ENCODE data around the gene UBR1. TPM values are rescaled to one million over a fixed set of nuclear protein-coding genes. Genes with fewer than 3 reads are reported as not detected.
A peak's percentile ranks its signal among the peaks of the same experiment; 100 is the strongest.

Gene UBR1
- total RNA-seq = 10 to 100 TPM; 27.3 to 29.2 TPM

GRCh38 chr15:43105778-43106485 lies at the start of gene UBR1:
TSS of gene UBR1 (minus strand) at chr15:43106038. CDS start at chr15:43106022, 16 bp downstream.
- no peaks in the 10 kb centered on the region for H3K9me3 Mint-ChIP-seq
- peaks cover 39% of the 10 kb centered on the region for H3K4me1 Mint-ChIP-seq (ENCODE audit: low read depth)
- CTCF ChIA-PET = interaction anchor here (1.0 to 1.1 kb wide), 2 partner anchors 17 to 26 kb away, joined by 3 to 7 read pairs; no protein-coding TSS in a partner anchor
- H3K4me3 Mint-ChIP-seq = peak within 1 kb of the TSS; percentile 91
- intact Hi-C loops (cut with micrococcal nuclease) = no loop called here
- H3K27me3 Mint-ChIP-seq = no peaks in the 10 kb centered on the region
- ATAC-seq (peak; percentile 94), DNase-seq (peak; percentile 96)
- POLR2A ChIA-PET = interaction anchor here (0.7 to 1.4 kb wide), 6 partner anchors 9 to 266 kb away, joined by 3 to 6 read pairs (median 4); partner anchors contain the start of gene TMEM62
- H3K36me3 Mint-ChIP-seq (ENCODE audit: low read depth) = peaks cover 28% of the 10 kb centered on the region
- peak within 1 kb of the TSS; percentile 99 for H3K27ac Mint-ChIP-seq
- no peak for TF ChIP-seq CTCF (IDR thresholded peaks at IDR 0.05)

GRCh38 chr15:43153269-43153668 lies 47.4 kb upstream of the UBR1 start:
- intact Hi-C loops (cut with micrococcal nuclease) = no loop called here

GRCh38 chr15:43151688-43152087 lies 45.9 kb upstream of the UBR1 start:
- no peak for DNase-seq
- intact Hi-C loops (cut with micrococcal nuclease) = no loop called here
- Mint-ChIP-seq H3K27me3 (no peaks in the 10 kb centered on the region), H3K27ac (no peak overlapping the region), H3K4me1 (ENCODE audit: low read depth) (peaks cover 8% of the 10 kb centered on the region), H3K4me3 (no peak overlapping the region), H3K36me3 (ENCODE audit: low read depth) (peaks cover 28% of the 10 kb centered on the region), H3K9me3 (no peaks in the 10 kb centered on the region)
- CTCF ChIA-PET = interaction anchor here (0.9 kb wide), 1 partner anchor 19 kb away, joined by 3 read pairs; no protein-coding TSS in a partner anchor
- ATAC-seq = peak; percentile 27
- no peak for TF ChIP-seq CTCF (IDR thresholded peaks at IDR 0.05)
- POLR2A ChIA-PET = no interaction called here

More at GRCh38 chr15:43153269-43153668, 47.4 kb upstream of the UBR1 start:
- POLR2A ChIA-PET = no interaction called here
- H3K27me3 Mint-ChIP-seq = no peaks in the 10 kb centered on the region
- H3K36me3 Mint-ChIP-seq (ENCODE audit: low read depth) = peaks cover 32% of the 10 kb centered on the region
- peaks cover 8% of the 10 kb centered on the region for H3K4me1 Mint-ChIP-seq (ENCODE audit: low read depth)
- DNase-seq (no peak), ATAC-seq (no peak)
- CTCF ChIA-PET = no interaction called here
- TF ChIP-seq CTCF (IDR thresholded peaks at IDR 0.05) = no peak
- H3K27ac Mint-ChIP-seq = no peak overlapping the region
- H3K4me3 Mint-ChIP-seq = no peak overlapping the region
- no peaks in the 10 kb centered on the region for H3K9me3 Mint-ChIP-seq

GRCh38 chr15:43150191-43150929 lies 44.5 kb upstream of the UBR1 start:
- DNase-seq = no peak
- Mint-ChIP-seq H3K27me3 (no peaks in the 10 kb centered on the region), H3K27ac (no peak overlapping the region), H3K4me1 (ENCODE audit: low read depth) (peaks cover 8% of the 10 kb centered on the region), H3K36me3 (ENCODE audit: low read depth) (peaks cover 27% of the 10 kb centered on the region), H3K4me3 (no peak overlapping the region), H3K9me3 (no peaks in the 10 kb centered on the region)
- TF ChIP-seq CTCF (IDR thresholded peaks at IDR 0.05) = no peak
- ChIA-PET POLR2A (interaction anchor here (0.8 kb wide), 1 partner anchor 8 kb away, joined by 3 read pairs; no protein-coding TSS in a partner anchor), CTCF (interaction anchor here (1.4 to 1.5 kb wide), 2 partner anchors 13 to 135 kb away, joined by 4 read pairs; no protein-coding TSS in a partner anchor)
- ATAC-seq = no peak
- intact Hi-C loops (cut with micrococcal nuclease) = no loop called here

- TF ChIP-seq CTCF (IDR thresholded peaks at IDR 0.05) = no peak
- ATAC-seq (no peak), DNase-seq (no peak)
- Mint-ChIP-seq H3K27ac (no peak overlapping the region), H3K27me3 (no peaks in the 10 kb centered on the region), H3K36me3 (ENCODE audit: low read depth) (peaks cover 27% of the 10 kb centered on the region), H3K4me3 (no peak overlapping the region), H3K4me1 (ENCODE audit: low read depth) (peaks cover 13% of the 10 kb centered on the region), H3K9me3 (no peaks in the 10 kb centered on the region)
- ChIA-PET CTCF (no interaction called here), POLR2A (no interaction called here)
- intact Hi-C loops (cut with micrococcal nuclease) = no loop called here
Measured at GRCh38 chr15:43146184-43146583, 40.3 kb upstream of the UBR1 start.

Data from activated CD8-positive, alpha-beta T cell treated with anti-CD3 and anti-CD28 coated beads for 36 hours (primary cell).